Measurements from ENCODE around the gene RPEL1.

The RPEL1 gene

GRCh38 chr10:103235775-103236174 is 9.9 kb upstream of the RPEL1 start:
- no peak for DNase-seq (ENCODE audit: low read depth, low spot score)
- H3K4me3 ChIP-seq (ENCODE audit: low read depth, low read length), result no peak overlapping the region
- no peak for TF ChIP-seq CTCF (IDR thresholded peaks at IDR 0.05; ENCODE audit: low read depth, low read length)
- in situ Hi-C loops (cut with HindIII; ENCODE audit: low sequenced_read_pairs), result no loop called here

GRCh38 chr10:103238506-103239252 is 7.0 kb upstream of the RPEL1 start:
- no peak for DNase-seq (ENCODE audit: low read depth, low spot score)
- in situ Hi-C loops (cut with HindIII; ENCODE audit: low sequenced_read_pairs), result no loop called here
- no peak overlapping the region for H3K4me3 ChIP-seq (ENCODE audit: low read depth, low read length)
- TF ChIP-seq CTCF (IDR thresholded peaks at IDR 0.05; ENCODE audit: low read depth, low read length), result no peak

GRCh38 chr10:103241262-103242011 is 4.2 kb upstream of the RPEL1 start:
- peak; percentile 49 for DNase-seq (ENCODE audit: low read depth, low spot score)
- H3K4me3 ChIP-seq (ENCODE audit: low read depth, low read length), result no peak overlapping the region
- in situ Hi-C loops (cut with HindIII; ENCODE audit: low sequenced_read_pairs), result no loop called here
- no peak for TF ChIP-seq CTCF (IDR thresholded peaks at IDR 0.05; ENCODE audit: low read depth, low read length)

GRCh38 chr10:103244666-103245271 is 918 bp upstream of the RPEL1 start:
- TF ChIP-seq CTCF (IDR thresholded peaks at IDR 0.05; ENCODE audit: low read depth, low read length), result peak; percentile 96
- no peak overlapping the region for H3K4me3 ChIP-seq (ENCODE audit: low read depth, low read length)
- peak; percentile 80 for DNase-seq (ENCODE audit: low read depth, low spot score)
- in situ Hi-C loops (cut with HindIII; ENCODE audit: low sequenced_read_pairs), result no loop called here

- in situ Hi-C loops (cut with HindIII; ENCODE audit: low sequenced_read_pairs), result no loop called here
- H3K4me3 ChIP-seq (ENCODE audit: low read depth, low read length), result no peak overlapping the region
- TF ChIP-seq CTCF (IDR thresholded peaks at IDR 0.05; ENCODE audit: low read depth, low read length), result peak; percentile 15
Observed at GRCh38 chr10:103246324-103246723, 637 bp downstream of the RPEL1 start.

GRCh38 chr10:103254113-103254512 is 8.4 kb downstream of the RPEL1 start:
- in situ Hi-C loops (cut with HindIII; ENCODE audit: low sequenced_read_pairs), result no loop called here
- H3K4me3 ChIP-seq (ENCODE audit: low read depth, low read length), result no peak overlapping the region
- TF ChIP-seq CTCF (IDR thresholded peaks at IDR 0.05; ENCODE audit: low read depth, low read length), result no peak
- no peak for DNase-seq (ENCODE audit: low read depth, low spot score)

More at GRCh38 chr10:103246324-103246723, 637 bp downstream of the RPEL1 start:
- DNase-seq (ENCODE audit: low read depth, low spot score), result no peak

Data from astrocyte of the spinal cord (primary cell).